Lung microvascular endothelial cell (primary cell): ENCODE measurements around the gene DPYSL3. TPM values are rescaled to one million over a fixed set of nuclear protein-coding genes. Genes with fewer than 3 reads are reported as not detected.

Experiments used
- DNase-seq, 2 donors: peaks; one replicate each; pipeline versions ENCODE4 v3.0.0 to v3.0.0-alpha.2; 2010; ENCODE audit warnings: low read depth in 2 of 2
- total RNA-seq: library from RNA; depleted of rRNA; stranded (reverse); fragments of >200 nt; gene quantifications from 2 replicates; pipeline ENCODE4 v1.2.1, GENCODE V29; 2014

The DPYSL3 gene
- total RNA-seq, 1 donor from 2014 or later: 11.3 TPM

GRCh38 chr5:147474140-147474539, 35.7 kb downstream of the DPYSL3 start:
- DNase-seq: no peak

DNA sequence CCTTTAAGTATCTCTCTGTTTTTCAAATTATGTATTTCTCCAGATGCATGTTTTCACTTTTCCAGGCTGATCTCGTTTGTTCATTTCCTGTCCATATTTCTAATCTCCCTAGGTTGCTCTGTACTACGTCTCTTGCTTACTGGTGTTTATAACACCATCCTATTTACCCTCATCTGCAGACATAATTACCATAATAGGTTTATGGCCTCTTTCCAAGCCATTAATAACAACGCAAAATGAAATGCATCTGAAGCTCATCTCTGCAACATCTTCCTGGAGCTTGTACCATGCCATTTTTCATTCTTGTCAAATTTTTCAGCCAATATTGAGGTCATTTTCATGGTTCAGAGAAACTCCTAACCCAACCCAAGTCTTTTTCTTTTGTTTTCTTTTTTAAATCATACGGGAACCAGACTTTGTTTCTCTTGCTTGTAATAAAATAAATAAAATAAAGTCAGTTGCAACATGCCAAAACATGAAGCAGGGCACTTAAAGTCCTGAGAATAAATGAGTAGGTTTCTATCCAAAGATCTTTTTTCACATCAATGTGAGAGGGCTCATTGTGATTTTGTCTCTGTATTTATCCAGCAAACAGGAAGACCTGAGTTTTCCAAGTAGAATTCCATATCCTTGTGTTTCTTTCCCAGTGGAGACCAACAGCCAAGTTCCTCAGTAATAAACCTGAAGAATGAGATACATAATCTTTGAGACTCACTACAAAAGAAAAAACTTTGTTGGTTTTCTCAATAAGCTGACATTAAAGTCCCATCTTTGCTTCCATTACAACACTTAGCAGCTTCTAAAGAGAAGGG, 37.0 kb downstream of the DPYSL3 start:
- DNase-seq: peak in 1 of 2 donors; percentile 49

DNA sequence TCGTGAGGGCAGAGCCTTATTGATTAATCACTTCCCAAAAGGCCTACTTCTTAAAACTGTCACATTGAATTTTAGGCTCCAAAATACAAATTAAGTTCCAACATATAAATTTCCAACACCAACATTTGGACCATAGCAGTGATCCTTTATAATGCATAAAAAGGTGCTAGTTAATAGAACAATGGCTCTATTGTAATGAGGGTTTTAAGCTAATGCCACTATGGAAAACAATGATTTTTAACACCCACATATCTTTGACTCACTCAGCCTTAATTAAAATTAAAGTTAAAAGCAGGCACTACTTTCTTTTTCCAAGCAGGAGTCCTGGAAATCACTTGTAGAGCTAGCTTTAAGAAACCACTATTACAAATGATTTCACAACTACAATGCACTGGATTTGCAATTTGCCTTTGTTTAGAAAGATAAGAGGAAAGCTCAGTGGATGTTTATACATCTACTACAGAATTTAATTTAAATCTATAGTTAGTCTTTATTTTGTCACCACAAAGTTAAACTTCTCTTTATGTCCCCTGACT, 41.8 kb downstream of the DPYSL3 start:
- DNase-seq: no peak

DNA sequence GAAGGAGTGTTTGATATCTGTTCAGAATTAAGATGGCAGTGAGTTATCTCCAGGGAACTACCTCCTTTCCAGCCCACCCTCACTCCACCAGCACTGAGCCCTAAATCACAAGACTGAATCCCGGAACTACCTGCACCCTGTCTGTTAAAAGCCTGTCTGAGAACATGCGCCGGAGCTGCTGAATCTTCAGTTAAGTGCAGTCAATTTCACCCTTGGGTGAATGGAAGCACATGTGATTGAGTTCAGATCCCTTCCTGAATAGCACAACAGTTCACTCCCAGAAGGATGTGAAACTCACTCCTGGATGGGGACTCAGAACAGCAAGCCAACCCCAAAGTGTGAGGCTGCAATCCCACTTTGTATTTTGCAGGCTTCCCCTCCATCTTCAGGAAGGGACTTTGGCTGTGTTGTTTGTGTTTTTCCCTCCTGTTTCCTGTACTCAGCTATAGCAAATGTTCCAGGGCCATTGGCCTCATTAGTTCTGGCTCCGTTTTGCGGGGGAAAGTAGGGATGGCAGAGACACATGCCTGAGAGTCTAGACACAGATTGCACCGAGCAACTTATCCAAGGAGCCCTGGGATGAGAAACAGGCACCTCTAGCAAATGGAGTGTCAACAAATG, 43.4 kb downstream of the DPYSL3 start:
- peak; percentile 63 to 78 for DNase-seq

DNA sequence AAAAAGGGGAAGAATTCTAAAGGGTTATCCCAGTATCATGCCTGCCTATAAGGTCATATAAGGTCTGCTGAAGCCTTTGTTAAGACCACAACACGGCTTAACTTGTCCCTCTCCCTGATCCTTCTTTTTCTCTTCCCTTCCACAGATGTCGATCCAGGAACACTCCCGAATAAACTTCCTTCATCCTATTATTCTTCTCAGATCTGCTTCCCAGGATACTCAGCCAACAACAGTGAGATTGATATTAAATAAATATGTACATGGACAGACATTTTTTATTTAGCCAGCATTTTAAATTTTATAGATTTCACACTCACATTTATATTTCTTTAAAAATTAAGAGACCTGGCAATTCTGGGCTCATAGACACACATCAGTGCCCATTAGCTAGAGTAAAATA, 44.1 kb downstream of the DPYSL3 start:
- DNase-seq: no peak

- peak; percentile 85 to 86 for DNase-seq
Observed at GRCh38 chr5:147464211-147464610, 45.7 kb downstream of the DPYSL3 start.

DNA sequence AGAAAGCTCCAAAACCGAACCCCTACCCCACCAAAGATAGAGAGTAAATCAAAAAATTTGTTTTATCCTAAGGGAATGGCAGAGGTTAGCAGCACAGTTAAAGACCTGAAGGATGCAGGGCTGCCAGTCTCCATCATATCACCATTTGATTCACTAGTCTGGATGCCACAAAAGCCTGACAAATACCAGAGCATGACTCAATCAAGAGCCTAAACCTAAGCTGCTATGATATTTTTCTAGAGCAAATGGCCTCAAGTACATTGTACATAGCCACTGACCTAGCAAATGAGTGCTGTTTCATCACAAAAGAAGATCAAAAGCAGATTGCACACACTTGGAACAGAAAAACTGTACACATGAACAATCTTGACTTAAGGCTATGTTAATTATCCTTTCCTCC, 48.0 kb downstream of the DPYSL3 start:
- peak in 1 of 2 donors; percentile 14 for DNase-seq

- DNase-seq: no peak
Observed at GRCh38 chr5:147460380-147460779, 49.5 kb downstream of the DPYSL3 start.

DNA sequence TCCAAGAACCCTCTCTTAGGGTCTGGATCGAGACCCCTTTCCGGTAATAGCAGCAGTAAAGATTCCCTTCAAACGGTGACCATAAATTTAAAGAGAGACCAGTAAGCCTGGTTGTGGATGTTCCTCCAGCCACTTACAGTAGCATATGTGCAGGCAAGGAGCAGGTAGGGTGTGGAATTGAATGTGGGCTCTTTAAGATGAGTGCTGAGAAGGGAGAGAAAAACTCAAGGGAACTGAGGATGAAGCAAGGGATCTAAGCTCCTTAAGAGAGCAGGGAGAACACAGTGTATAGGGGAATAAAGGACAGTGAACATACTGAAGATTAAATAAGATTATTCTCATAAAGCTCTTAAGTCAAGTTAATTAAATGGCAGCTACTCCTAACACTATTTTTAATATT, 51.3 kb downstream of the DPYSL3 start:
- DNase-seq: no peak

GRCh38 chr5:147455822-147456450, 53.9 kb downstream of the DPYSL3 start:
- no peak for DNase-seq

DNA sequence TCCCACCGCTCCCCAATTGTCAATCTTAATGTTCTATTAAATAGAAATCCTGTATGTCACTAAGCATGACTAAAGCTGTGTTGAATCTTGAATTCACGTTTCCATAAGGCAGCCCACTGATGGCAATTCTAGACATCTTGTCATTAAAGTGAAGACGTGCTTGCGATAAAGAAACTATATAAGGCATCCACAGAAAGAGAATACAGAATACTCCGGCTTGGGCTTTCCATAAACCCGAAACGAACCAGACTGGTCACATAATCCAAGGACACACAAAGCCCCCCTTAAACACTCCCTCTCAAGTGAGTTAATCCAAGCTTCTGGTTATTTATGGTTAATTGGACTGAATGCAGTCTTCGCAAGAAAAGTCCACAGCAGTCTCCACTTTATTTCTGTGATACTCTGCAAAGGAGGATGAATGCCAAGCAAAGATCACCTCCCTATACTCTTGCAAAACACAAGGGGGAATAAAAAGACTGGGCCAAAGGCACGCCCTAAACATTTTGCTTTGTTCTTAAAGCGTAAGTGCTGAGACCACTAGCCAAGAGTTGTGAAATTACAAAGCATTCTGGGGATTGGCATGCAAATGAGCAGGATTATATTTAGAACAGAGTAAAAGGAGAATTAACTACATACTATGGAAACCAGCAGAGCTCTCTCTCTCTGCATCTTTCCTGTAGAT, 54.7 kb downstream of the DPYSL3 start:
- no peak for DNase-seq

- peak; percentile 92 to 93 for DNase-seq
Observed at GRCh38 chr5:147453875-147454814, 55.7 kb downstream of the DPYSL3 start.

GRCh38 chr5:147452165-147452811, 57.6 kb downstream of the DPYSL3 start:
- DNase-seq: no peak

DNA sequence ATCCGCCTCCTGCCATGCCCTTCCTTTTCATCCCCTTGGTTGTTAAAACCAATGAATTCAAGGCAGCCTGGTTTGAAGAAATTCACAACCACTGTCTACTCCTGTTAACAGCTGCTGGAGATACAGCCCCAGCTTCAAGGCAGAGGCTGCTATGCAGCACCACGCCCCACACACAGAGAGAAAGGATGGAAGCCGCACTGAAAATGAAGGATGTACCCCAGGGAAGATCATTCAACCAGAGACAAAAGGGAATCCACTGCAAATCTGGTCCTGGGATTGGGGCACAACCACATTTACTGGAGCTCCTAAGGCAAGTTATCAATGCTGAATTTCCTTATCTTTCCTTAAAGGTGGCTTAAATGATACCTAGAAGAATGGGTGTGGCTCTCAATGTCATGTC, 58.7 kb downstream of the DPYSL3 start:
- DNase-seq: no peak

DNA sequence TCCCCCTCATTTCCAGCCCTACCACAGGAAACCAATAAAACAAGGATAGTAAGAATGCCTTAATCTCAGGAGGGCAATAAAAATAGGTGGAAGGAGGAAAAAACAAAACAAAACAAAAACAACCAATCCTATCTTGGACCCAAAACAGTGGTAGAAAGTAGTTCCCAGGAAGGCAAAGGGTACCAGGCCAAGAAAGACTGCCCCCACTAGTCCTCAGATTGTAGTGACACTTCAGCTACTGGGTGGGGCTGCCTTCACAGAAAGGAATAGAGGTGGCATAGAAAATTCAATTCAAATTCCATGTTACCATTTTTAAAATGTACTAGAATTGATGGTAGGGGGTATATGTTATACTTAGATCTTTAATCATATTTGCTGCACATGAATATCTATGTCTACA, 59.3 kb downstream of the DPYSL3 start:
- no peak for DNase-seq

- peak in 1 of 2 donors; percentile 24 for DNase-seq
Observed at GRCh38 chr5:147448766-147449165, 61.1 kb downstream of the DPYSL3 start.

DNA sequence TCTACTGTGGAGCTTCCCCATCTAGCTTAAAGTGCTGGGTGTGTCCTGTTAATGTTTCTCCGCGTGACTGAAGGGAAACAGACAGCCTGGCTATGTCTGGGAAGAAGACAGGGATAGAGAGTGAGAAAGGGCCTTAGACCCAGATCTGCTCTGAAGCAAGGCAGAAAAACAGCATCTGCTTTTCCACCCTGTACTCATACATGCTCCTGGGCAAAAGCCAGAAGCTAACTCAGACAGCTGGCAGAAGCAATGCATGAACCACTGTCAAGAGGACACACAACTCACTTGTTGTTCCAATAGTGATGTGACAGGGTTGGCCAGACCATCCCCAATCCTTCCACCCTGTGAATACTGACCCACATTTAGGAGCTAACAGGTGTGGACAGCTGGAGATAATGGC, 63.3 kb downstream of the DPYSL3 start:
- no peak for DNase-seq

DNA sequence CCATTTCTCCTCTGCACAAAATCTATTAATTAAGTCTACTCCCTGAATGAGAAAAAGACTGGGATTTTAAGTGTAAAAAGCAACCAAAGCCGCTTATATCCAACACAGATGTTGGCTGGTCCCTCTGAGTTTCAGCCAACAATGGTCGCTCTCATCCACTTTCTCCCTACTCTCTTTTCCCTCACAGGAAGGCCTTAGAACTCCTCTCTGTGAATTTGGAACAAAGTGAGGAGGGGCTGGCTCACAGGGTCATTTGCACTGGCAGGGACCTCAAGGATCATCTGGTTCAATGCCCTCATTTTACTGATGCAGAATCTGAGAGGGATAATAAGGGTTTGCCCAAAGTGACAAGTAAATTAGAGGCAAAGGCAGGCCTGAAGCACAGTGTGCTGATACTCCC, 64.0 kb downstream of the DPYSL3 start:
- DNase-seq: no peak

DNA sequence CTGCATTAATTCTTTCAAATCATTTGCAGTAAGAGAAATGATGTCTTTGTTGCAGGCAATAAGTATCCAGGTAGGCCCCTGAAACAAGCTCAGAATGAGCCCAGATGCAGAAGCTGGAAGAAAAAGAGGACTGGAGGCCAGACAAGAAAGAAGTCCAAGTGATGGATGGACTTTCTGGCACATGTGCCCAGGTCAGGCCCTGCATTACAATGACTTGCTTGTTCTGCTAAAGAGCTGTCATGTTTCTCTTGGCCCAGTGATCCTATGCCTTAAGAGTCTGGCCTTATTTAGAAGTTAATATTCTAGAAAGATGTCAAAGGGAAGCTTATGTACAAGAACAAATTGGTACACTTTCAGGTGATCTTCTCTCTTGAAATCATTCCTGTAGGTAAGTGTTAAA, 64.8 kb downstream of the DPYSL3 start:
- no peak for DNase-seq

- DNase-seq: no peak
Observed at GRCh38 chr5:147442224-147442623, 67.6 kb downstream of the DPYSL3 start.
